Measurements from ENCODE around the gene SUV39H2.
"Not testable (repeated sequence)": the region's sequence is repeated elsewhere in the genome, so short reads cannot be mapped to it uniquely, and the experiment has no call there.

The SUV39H2 gene, protein sequence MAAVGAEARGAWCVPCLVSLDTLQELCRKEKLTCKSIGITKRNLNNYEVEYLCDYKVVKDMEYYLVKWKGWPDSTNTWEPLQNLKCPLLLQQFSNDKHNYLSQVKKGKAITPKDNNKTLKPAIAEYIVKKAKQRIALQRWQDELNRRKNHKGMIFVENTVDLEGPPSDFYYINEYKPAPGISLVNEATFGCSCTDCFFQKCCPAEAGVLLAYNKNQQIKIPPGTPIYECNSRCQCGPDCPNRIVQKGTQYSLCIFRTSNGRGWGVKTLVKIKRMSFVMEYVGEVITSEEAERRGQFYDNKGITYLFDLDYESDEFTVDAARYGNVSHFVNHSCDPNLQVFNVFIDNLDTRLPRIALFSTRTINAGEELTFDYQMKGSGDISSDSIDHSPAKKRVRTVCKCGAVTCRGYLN

GRCh38 chr10:14878266-14879123 lies at the start of gene SUV39H2:
TSS of gene SUV39H2 (plus strand) at chr10:14878866. CDS start at chr10:14878889, 23 bp downstream.
- DNase-seq (ENCODE audit: low read depth in 2 of 2, low spot score in 1 of 2): peak; percentile 81 to 87

DNA sequence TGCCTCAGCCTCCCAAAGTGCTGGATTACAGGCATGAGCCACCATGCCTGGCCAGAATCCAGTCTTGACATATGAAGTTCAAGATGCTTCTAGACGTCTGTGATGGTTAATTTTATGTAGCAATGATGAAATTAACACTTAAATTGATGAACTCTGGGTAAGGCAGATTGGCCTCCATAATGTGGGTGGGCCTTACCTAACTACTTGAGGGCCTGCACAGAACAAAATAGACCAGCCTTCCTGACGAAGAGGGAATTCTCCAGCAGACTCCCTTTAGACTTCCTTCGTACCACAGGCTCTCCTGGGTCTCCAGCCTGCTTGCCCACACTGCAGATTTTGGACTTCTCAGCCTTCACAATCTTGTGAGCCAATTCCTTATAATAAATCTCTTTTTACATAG lies 45.6 kb upstream of the SUV39H2 start:
- DNase-seq (ENCODE audit: low read depth in 2 of 2, low spot score in 1 of 2): no peak

DNA sequence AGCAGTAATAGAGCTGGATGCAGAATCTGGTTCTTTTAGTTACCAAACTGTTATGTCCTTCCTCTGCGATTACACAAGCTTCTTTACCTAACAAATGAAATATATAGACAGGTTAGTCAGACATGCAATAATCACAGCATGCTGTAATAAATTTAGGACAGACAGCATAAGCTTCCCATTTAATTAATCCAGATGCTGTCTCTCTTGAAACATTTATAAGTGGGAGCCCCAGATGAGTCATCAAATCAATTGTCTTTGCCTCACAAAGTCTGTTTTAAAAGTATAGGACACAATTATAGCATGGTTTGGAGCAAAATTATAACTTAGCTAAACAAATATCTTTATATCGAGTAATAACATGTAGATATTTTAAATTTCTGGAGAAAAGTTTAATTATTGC lies 42.5 kb upstream of the SUV39H2 start:
- no peak for DNase-seq (ENCODE audit: low read depth in 2 of 2, low spot score in 1 of 2)

GRCh38 chr10:14837003-14837756 lies 41.5 kb upstream of the SUV39H2 start:
- no peak for DNase-seq (ENCODE audit: low read depth in 2 of 2, low spot score in 1 of 2)

- peak; percentile 98 for DNase-seq (ENCODE audit: low read depth in 2 of 2, low spot score in 1 of 2)
These were observed 40.7 kb upstream of the SUV39H2 start, which contains the start of the genes CDNF, HSPA14 and MSANTD7 for GRCh38 chr10:14837757-14838581. TSS of gene CDNF (minus strand) at chr10:14838037. CDS start at chr10:14837946, 91 bp downstream. TSS of gene HSPA14 (plus strand) at chr10:14838306. CDS start at chr10:14838403, 97 bp downstream. TSS of gene MSANTD7 (plus strand) at chr10:14838306. CDS start at chr10:14842285, 3,979 bp downstream.

DNA sequence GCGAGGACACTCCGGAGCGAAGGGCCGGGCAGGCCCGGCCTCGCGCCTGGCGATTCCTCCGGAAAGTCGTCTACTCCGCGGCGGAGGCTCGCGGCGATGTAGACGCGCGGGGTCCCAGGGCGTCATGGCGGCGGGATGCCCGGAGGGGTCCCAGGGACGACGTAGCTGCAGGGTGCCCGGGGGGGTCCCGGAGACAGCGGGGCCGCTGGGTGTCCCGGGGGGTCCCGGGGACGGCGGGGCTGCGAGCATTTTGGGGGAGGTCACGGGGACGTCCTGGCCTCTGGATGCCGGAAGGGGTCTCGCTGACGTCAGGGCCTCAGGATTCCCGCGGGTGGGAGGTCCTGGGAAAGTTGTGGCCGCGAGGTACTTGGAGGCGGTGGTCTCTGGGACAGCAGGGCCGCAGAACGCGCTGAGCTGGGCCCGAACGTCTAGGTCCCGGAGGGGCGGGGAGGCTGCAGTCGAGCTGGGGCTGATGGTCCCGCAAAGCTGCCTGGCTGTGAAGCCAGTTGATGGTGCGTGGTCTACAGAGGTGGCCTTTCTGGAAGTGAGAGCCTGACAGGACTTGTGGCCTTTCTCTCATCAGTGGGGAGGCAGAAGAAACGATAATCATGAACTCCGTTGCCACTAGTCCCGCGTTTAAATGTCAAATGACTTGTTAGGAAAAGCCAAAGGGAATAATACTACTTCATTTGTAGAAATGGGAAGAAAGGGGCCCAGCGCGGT lies 39.9 kb upstream of the SUV39H2 start:
- DNase-seq (ENCODE audit: low read depth in 2 of 2, low spot score in 1 of 2): no peak

GRCh38 chr10:14839305-14839695 lies 39.4 kb upstream of the SUV39H2 start:
- no peak for DNase-seq (ENCODE audit: low read depth in 2 of 2, low spot score in 1 of 2)

GRCh38 chr10:14840178-14840577 lies 38.5 kb upstream of the SUV39H2 start:
- DNase-seq (ENCODE audit: low read depth in 2 of 2, low spot score in 1 of 2): no peak

- DNase-seq (ENCODE audit: low read depth in 2 of 2, low spot score in 1 of 2): no peak
These were observed 35.2 kb upstream of the SUV39H2 start for GRCh38 chr10:14843327-14843988.

DNA sequence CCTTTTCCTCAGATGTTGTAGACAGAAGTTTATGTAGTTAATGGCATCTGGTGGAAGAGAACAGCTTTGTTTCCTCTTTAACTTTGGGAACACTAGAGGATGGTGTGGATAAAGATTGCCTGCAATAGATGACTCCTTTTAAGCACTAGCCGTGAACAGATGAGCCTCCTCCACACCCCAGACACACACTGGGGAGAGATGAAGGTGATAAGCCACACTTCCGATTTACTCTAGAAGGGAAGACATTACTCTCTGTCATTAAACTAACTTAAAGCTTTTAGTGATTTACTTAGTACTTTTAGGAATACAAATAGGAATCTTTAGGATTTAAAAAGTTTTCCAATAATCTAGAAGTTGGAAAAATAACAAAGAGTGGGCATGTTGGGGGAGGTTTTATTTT lies 33.7 kb upstream of the SUV39H2 start:
- DNase-seq (ENCODE audit: low read depth in 2 of 2, low spot score in 1 of 2): no peak

DNA sequence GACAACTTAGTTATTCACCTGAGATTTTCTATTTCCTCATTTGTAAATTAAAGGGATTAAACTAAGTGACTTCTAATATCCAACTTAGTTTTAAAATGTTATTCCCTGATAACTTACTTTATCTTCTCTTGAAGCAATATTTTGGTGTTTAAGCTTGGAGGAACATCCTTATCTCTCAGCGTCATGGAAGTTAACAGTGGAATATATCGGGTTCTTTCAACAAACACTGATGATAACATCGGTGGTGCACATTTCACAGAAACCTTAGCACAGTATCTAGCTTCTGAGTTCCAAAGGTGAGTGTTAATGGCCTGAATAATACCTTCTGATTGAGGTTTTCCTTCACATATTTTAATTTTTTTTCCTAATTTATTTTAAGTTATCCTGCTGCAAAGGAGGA lies 26.4 kb upstream of the SUV39H2 start:
- no peak for DNase-seq (ENCODE audit: low read depth in 2 of 2, low spot score in 1 of 2)

DNA sequence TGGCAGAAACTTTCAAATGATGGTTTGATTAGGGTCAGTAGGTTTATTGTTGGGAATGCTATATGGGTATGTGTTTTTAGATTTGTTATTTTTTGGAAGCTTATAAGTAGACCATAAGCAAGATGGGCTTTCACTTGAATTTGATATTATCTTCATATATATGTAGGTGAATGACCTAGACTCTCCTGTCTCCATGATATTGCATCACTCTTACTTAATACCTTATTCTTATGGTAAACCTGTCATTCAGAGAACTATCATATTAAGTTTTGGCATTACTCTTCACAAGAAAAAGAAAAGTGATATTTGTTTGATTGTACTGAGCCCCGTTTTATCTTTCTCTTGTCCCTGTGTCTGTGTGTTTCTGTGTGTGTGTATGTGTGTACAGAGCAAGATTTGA lies 23.2 kb upstream of the SUV39H2 start:
- no peak for DNase-seq (ENCODE audit: low read depth in 2 of 2, low spot score in 1 of 2)

GRCh38 chr10:14858338-14858960 lies 20.2 kb upstream of the SUV39H2 start:
- no peak for DNase-seq (ENCODE audit: low read depth in 2 of 2, low spot score in 1 of 2)

DNA sequence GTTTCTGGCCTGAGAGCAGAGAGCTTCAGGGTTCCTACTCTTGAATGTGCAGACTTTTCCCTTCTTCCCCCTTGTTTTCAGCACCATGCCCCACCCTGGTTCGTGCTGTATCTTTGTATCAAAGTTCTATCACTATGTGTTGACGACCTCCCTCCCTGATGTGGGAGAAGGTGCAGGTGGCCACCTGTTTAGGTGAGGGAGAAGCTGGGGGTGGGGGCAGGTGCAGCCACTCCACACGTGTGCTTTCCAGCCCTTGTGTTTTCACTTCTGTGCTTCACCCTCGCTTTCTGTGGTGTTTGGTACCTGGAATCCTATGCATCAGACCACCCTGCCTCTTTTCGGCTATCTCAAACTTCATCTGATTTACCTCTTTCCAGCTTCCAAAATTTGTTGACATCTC lies 19.6 kb upstream of the SUV39H2 start:
- DNase-seq (ENCODE audit: low read depth in 2 of 2, low spot score in 1 of 2): no peak

DNA sequence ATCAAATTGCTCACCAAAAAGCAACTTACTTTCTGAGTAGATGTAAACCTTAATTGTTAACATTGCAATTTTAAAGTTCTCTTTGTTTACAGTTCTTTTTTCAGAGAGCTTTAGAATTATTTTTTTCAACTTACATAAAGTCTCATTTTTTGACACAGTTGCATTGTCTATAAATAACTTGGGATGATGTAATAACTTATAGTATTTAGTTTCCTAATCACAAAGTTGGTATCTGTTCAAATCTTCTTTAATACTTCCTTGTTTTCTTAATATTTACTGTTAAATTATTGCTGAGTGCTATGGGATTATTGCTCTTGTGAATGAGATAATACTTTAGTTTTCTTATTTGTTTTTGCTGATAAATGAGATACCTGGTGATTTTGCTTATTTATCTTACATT lies 18.9 kb upstream of the SUV39H2 start:
- no peak for DNase-seq (ENCODE audit: low read depth in 2 of 2, low spot score in 1 of 2)

DNA sequence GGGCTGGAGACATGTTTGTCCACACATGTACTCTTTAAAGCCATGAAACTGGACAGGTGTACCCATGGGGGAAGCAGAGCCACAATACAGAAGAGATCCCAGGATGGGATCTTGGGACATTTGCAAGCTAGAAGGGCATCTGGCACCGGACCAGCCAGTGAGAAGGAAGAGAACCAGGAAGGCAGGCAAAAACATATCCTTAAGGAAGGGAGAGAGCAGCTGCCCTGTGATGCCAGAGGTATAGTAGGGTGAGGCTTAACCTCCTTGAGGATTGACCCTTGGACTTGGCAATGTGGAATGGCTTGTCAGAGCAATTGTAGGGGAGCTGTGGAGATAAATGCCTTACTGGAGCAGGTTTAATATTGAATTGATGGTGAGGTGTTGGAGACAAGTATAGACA lies 17.9 kb upstream of the SUV39H2 start:
- no peak for DNase-seq (ENCODE audit: low read depth in 2 of 2, low spot score in 1 of 2)

- not testable (repeated sequence) for DNase-seq (ENCODE audit: low read depth in 2 of 2, low spot score in 1 of 2)
These were observed 14.2 kb upstream of the SUV39H2 start for GRCh38 chr10:14864466-14864865.

DNA sequence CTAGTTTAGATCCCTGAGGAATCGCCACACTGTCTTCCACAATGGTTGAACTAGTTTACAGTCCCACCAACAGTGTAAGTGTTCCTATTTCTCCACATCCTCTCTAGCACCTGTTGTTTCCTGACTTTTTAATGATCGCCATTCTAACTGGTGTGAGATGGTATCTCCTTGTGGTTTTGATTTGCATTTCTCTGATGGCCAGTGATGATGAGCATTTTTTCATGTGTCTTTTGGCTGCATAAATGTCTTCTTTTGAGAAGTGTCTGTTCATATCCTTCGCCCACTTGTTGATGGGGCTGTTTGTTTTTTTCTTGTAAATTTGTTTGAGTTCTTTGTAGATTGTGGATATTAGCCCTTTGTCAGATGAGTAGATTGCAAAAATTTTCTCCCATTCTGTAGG lies 13.8 kb upstream of the SUV39H2 start:
- DNase-seq (ENCODE audit: low read depth in 2 of 2, low spot score in 1 of 2): not testable (repeated sequence)
